SK-N-SH (cell line): ENCODE results near the gene MYO15A. TPM values are rescaled to one million over a fixed set of nuclear protein-coding genes. Genes with fewer than 3 reads are reported as not detected.

ENCODE experiments used
- CTCF ChIA-PET: fragments of 300-600, 350-600 bp; formaldehyde crosslinking; extraction: SDS; loops from one replicate; lab custom pipeline; 2021; lab: Yijun Ruan, JAX
- POLR2A ChIA-PET: fragments of 350-600 bp; sonication (Branson Sonifier 250); formaldehyde crosslinking; extraction: SDS; loops from one replicate; lab custom pipeline; 2020; ENCODE audit warnings: antibody characterized with exemption, inconsistent platforms; lab: Yijun Ruan, JAX
- DNase-seq: peaks from one replicate; pipeline ENCODE4 v3.0.0; 2012
- H2AFZ ChIP-seq: fragments of 200-600 bp; sonication (generic); 2 replicates; pipeline ENCODE4 v1.8.1; 2016; ENCODE audit warnings: antibody characterized with exemption, mild to moderate bottlenecking, low read depth
- H3F3A ChIP-seq: fragments of 200-600 bp; sonication (generic); replicated peaks from 2 replicates; pipeline ENCODE3; 2016; ENCODE audit warnings: antibody characterized with exemption, mild to moderate bottlenecking; ENCODE audit not compliant: insufficient read depth
- H3K27ac ChIP-seq, 2 experiments: fragments of 200-500 bp in 1 of 2; fragments of 200-600 bp in 1 of 2; sonication (Bioruptor generic) in 1 of 2; sonication (generic), shearing (Covaris generic) in 1 of 2; 2 replicates each; pipeline versions ENCODE4 v1.5.1 to v1.6.1; 2014 to 2016; ENCODE audit warnings: low read depth in 2 of 2, inconsistent platforms in 1 of 2, low read length in 1 of 2, mild to moderate bottlenecking in 1 of 2, mixed read lengths in 1 of 2
- H3K27me3 ChIP-seq: fragments of 200-600 bp; sonication (generic), shearing (Covaris generic); 2 replicates; pipeline ENCODE4 v1.6.1; 2016; ENCODE audit warnings: mixed run types; ENCODE audit not compliant: insufficient read depth
- H3K36me3 ChIP-seq, 2 experiments: fragments of 200-500 bp in 1 of 2; fragments of 200-600 bp in 1 of 2; sonication (Bioruptor generic) in 1 of 2; sonication (generic) in 1 of 2; replicated peaks in 1 of 2; 2 replicates each; pipeline versions ENCODE3 to v1.5.1; 2014 to 2016; ENCODE audit warnings: low read length in 1 of 2, mild to moderate bottlenecking in 1 of 2; ENCODE audit not compliant: insufficient read depth in 2 of 2, control insufficient read depth in 1 of 2
- H3K4me1 ChIP-seq, 2 experiments: fragments of 200-500 bp in 1 of 2; fragments of 200-600 bp in 1 of 2; sonication (Bioruptor generic) in 1 of 2; sonication (generic), shearing (Covaris generic) in 1 of 2; 2 replicates each; pipeline versions ENCODE4 v1.5.1 to v1.6.1; 2014 to 2016; ENCODE audit warnings: low read depth in 1 of 2, low read length in 1 of 2, mixed run types in 1 of 2; ENCODE audit not compliant: insufficient read depth in 2 of 2, control insufficient read depth in 1 of 2
- H3K4me2 ChIP-seq: fragments of 200-600 bp; sonication (generic), shearing (Covaris generic); 2 replicates; pipeline ENCODE4 v1.6.1; 2017; ENCODE audit warnings: mixed run types
- H3K4me3 ChIP-seq, 2 experiments: fragments of 200-500 bp in 1 of 2; fragments of 200-600 bp in 1 of 2; sonication (Bioruptor generic) in 1 of 2; sonication (generic), shearing (Covaris generic) in 1 of 2; 2 replicates each; pipeline versions ENCODE4 v1.5.1 to v1.8.1; 2014 to 2016; ENCODE audit warnings: low read depth in 2 of 2, inconsistent platforms in 1 of 2, low read length in 1 of 2, mild to moderate bottlenecking in 1 of 2, mixed read lengths in 1 of 2, moderate library complexity in 1 of 2
- H3K79me2 ChIP-seq: fragments of 200-600 bp; sonication (generic); 2 replicates; pipeline ENCODE4 v1.8.1; 2017; ENCODE audit warnings: mild to moderate bottlenecking; ENCODE audit not compliant: insufficient read depth
- H3K9ac ChIP-seq: fragments of 200-600 bp; sonication (generic); 2 replicates; pipeline ENCODE4 v1.6.1; 2017; ENCODE audit warnings: mixed run types
- H3K9me2 ChIP-seq: fragments of 200-600 bp; sonication (generic); 2 replicates; pipeline ENCODE4 v1.6.1; 2017; ENCODE audit warnings: mixed run types
- H3K9me3 ChIP-seq: fragments of 200-600 bp; sonication (generic); 2 replicates; pipeline ENCODE4 v1.6.1; 2017; ENCODE audit warnings: mixed run types, mild to moderate bottlenecking, moderate library complexity
- H4K20me1 ChIP-seq: fragments of 200-600 bp; sonication (generic); 2 replicates; pipeline ENCODE4 v1.6.1; 2017; ENCODE audit warnings: mild to moderate bottlenecking, mixed run types; ENCODE audit not compliant: insufficient read depth
- CHD2 ChIP-seq: fragments of 150-350 bp; IDR thresholded peaks from 2 replicates; pipeline ENCODE4 v1.6.1; 2018; ENCODE audit warnings: low read length; ENCODE audit not compliant: partially characterized antibody
- ELF1 ChIP-seq: IDR thresholded peaks from 2 replicates; pipeline ENCODE4 v1.4.0; 2012
- EP300 ChIP-seq, 2 experiments: IDR thresholded peaks; 2 replicates each; pipeline versions ENCODE4 v1.4.0 to v1.6.1; 2012; ENCODE audit warnings: borderline replicate concordance in 1 of 2, low read depth in 1 of 2, low read length in 1 of 2
- EZH2phosphoT487 ChIP-seq: fragments of 200-600 bp; sonication (generic); IDR thresholded peaks from 2 replicates; pipeline ENCODE4 v1.6.1; 2017; ENCODE audit warnings: low read depth, mixed run types, mild to moderate bottlenecking, antibody characterized with exemption, moderate library complexity, borderline replicate concordance
- FOSL2 ChIP-seq: IDR thresholded peaks from 2 replicates; pipeline ENCODE4 v1.4.0; 2012; ENCODE audit warnings: low read depth, mild to moderate bottlenecking, moderate library complexity, borderline replicate concordance
- FOXM1 ChIP-seq: IDR thresholded peaks from 2 replicates; pipeline ENCODE4 v1.4.0; 2012; ENCODE audit warnings: low read depth, mild to moderate bottlenecking
- GABPA ChIP-seq: IDR thresholded peaks from 2 replicates; pipeline ENCODE4 v1.4.0; 2012; ENCODE audit warnings: low read depth, mild to moderate bottlenecking
- JUND ChIP-seq: IDR thresholded peaks from 2 replicates; pipeline ENCODE4 v1.4.0; 2012
- MEF2A ChIP-seq: IDR thresholded peaks from 2 replicates; pipeline ENCODE4 v1.4.0; 2012; ENCODE audit warnings: low read depth, borderline replicate concordance
- MXI1 ChIP-seq: IDR thresholded peaks from 2 replicates; pipeline ENCODE4 v1.6.1; 2012; ENCODE audit warnings: mild to moderate bottlenecking, low read depth, low read length, improper control_type of control experiment
- NRF1 ChIP-seq: IDR thresholded peaks from 2 replicates; pipeline ENCODE4 v1.6.1; 2012; ENCODE audit warnings: low read depth, mild to moderate bottlenecking, low read length
- POLR2AphosphoS5 ChIP-seq: IDR thresholded peaks from 2 replicates; pipeline ENCODE4 v1.6.1; 2012; ENCODE audit warnings: low read depth, low read length
- RAD21 ChIP-seq: IDR thresholded peaks from 2 replicates; pipeline ENCODE4 v1.6.1; 2012; ENCODE audit warnings: mild to moderate bottlenecking, low read length
- RFX5 ChIP-seq: IDR thresholded peaks from 2 replicates; pipeline ENCODE4 v1.6.1; 2012; ENCODE audit warnings: mild to moderate bottlenecking, improper control_type of control experiment, low read length
- RXRA ChIP-seq: IDR thresholded peaks from 2 replicates; pipeline ENCODE4 v1.4.0; 2012; ENCODE audit warnings: low read depth, mild to moderate bottlenecking, borderline replicate concordance
- SMC3 ChIP-seq: IDR thresholded peaks from 2 replicates; pipeline ENCODE4 v1.6.1; 2012; ENCODE audit warnings: low read depth, low read length, improper control_type of control experiment
- WGBS: methylation state at CpG from one replicate; pipeline ENCODE4 v1.1.6; 2017; ENCODE audit warnings: low lambda C conversion rate; 5-methylcytosine and 5-hydroxymethylcytosine counted together
- polyA plus RNA-seq, 3 experiments: library from polyadenylated mRNA; depleted of rRNA; stranded (reverse); fragments of >200 nt; gene quantifications; 2 replicates each; pipeline ENCODE4 v1.2.3, GENCODE V29; 2012
- TF ChIP-seq, protein P1 (sequence below): fragments of 150-350 bp; IDR thresholded peaks from 2 replicates; pipeline ENCODE4 v1.6.1; 2017; ENCODE audit warnings: antibody characterized with exemption, low read length, low read depth, borderline replicate concordance
- TF ChIP-seq, protein P2 (sequence below): fragments of 150-350 bp; IDR thresholded peaks from 2 replicates; pipeline ENCODE4 v1.6.1; 2016; ENCODE audit warnings: mild to moderate bottlenecking, low read depth, low read length
- TF ChIP-seq, protein P3 (sequence below): IDR thresholded peaks from 2 replicates; pipeline ENCODE4 v1.4.0; 2012; ENCODE audit warnings: low read depth
- TF ChIP-seq, protein P4 (sequence below): fragments of 200-600 bp; sonication (generic); IDR thresholded peaks from 2 replicates; pipeline ENCODE4 v1.6.1; 2017; ENCODE audit warnings: antibody characterized with exemption, mild to moderate bottlenecking, moderate library complexity

MYO15A gene
- polyA plus RNA-seq, 1 of the 3 experiments (the other 2 are of a cell fraction), result 0.43 TPM

DNA sequence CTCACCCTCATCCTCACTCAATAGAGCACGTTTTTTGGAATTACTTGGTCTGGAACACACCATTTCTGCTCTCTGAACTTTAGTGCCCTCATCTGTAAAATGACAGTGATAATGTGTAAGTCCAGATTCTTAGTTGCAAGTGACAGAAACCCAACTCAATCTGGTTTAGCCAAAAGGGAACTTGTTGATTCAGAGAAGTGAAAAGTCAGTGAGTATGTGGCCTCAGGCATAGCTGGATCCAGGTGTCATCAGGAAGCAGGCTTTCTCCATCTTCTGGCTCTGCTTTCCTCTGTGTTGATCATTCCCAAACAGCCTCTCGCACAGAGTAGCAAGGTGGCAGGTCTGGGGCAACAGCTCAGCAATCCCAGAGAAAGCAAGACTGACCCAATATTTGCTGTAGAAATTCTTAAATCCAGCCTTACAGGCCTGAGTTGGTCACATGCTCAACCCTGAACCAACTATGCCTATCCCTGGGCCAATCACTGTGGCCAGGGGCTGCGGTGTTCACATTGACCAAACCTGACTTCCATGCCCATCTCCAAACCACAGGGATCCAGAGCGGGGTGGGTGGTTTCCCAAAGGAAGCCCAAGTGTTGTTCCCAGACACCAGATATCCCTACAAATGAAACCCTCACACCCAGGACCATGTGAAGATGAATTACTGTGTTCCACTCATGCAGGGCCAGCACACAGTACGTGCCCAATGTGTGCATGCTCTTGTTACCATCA lies 51.7 kb downstream of the MYO15A start (continued):
- TF ChIP-seq, protein P1, sequence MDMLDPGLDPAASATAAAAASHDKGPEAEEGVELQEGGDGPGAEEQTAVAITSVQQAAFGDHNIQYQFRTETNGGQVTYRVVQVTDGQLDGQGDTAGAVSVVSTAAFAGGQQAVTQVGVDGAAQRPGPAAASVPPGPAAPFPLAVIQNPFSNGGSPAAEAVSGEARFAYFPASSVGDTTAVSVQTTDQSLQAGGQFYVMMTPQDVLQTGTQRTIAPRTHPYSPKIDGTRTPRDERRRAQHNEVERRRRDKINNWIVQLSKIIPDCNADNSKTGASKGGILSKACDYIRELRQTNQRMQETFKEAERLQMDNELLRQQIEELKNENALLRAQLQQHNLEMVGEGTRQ, result no peak
- no peak for TF ChIP-seq SMC3
- no peak for TF ChIP-seq JUND
- TF ChIP-seq RFX5, result no peak
- TF ChIP-seq, protein P2, sequence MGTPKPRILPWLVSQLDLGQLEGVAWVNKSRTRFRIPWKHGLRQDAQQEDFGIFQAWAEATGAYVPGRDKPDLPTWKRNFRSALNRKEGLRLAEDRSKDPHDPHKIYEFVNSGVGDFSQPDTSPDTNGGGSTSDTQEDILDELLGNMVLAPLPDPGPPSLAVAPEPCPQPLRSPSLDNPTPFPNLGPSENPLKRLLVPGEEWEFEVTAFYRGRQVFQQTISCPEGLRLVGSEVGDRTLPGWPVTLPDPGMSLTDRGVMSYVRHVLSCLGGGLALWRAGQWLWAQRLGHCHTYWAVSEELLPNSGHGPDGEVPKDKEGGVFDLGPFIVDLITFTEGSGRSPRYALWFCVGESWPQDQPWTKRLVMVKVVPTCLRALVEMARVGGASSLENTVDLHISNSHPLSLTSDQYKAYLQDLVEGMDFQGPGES, result no peak
- no peak for TF ChIP-seq RXRA

DNA sequence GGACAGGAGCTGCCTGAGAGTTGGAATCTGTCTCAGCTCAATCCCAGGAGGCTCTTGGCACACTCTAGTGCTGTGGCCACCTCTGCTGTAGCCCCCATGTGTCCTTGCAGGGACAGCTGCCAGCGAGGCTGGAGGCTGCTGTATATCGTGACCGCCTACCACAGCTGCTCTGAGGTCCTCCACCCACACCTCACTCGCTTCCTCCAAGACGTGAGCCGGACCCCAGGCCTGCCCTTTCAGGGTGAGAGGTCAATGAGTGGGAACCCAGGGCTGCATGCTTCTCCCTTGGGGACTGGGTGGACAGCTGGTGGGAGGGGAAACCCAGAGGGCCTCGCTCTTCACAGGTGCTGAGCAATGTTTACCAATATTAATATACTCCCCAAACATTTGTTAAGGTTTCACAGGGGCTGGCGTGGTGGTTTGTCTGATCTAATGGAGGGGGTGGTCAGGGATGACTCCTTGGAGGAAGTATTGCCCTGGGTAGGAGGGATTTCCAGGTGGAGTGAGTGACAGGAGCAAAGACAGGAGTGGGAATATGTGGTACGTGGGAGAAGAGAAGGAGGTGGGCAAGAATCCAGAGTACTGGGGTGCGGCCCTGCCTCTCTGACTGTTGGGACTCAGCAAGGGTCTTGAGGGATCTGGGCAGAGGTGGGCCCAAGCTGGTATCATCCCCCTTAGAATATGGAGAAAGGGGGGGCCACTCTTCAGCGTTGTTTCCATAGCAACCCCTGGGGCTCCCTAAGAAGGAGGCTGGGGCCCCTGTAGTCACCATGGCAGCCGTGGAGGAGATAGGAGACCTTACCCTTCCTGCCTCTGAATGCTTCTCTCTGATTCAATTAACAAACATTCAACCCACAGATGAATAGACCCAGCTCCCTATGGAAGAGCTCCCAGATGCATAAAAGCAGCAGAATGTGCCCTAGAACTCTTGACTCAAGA lies 52.9 kb downstream of the MYO15A start:
- CTCF ChIA-PET, result interaction anchor here (0.8 to 1.8 kb wide), 2 partner anchors 11 to 21 kb away, joined by 3 to 4 read pairs; no protein-coding TSS in a partner anchor

More for the DNA sequence above, 52.9 kb downstream of the MYO15A start:
- POLR2A ChIA-PET, result interaction anchor here (1.0 kb wide), 1 partner anchor 22 kb away, joined by 5 read pairs; the partner anchor contains the start of gene ALKBH5
- Histone ChIP-seq H3K79me2 (no peaks in the 10 kb centered on the region), H3K9ac (no peak overlapping the region), H4K20me1 (no peaks in the 10 kb centered on the region), H3K4me3 (no peak overlapping the region), H3K36me3 (no peaks in the 10 kb centered on the region), H3F3A (no peaks in the 10 kb centered on the region), H3K9me3 (no peaks in the 10 kb centered on the region), H3K4me1 (peaks cover 4 to 5% of the 10 kb centered on the region in 2 experiments; a peak in 1 of 4 replicates), H3K9me2 (no peaks in the 10 kb centered on the region), H2AFZ (no peak overlapping the region), H3K27me3 (no peaks in the 10 kb centered on the region), H3K27ac (no peak overlapping the region), H3K4me2 (no peak overlapping the region)
- no peak for DNase-seq
- TF ChIP-seq RXRA, result no peak
- TF ChIP-seq, protein P1, result no peak
- TF ChIP-seq FOXM1, result no peak
- TF ChIP-seq, protein P3, sequence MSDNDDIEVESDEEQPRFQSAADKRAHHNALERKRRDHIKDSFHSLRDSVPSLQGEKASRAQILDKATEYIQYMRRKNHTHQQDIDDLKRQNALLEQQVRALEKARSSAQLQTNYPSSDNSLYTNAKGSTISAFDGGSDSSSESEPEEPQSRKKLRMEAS, result no peak
- TF ChIP-seq, protein P4, sequence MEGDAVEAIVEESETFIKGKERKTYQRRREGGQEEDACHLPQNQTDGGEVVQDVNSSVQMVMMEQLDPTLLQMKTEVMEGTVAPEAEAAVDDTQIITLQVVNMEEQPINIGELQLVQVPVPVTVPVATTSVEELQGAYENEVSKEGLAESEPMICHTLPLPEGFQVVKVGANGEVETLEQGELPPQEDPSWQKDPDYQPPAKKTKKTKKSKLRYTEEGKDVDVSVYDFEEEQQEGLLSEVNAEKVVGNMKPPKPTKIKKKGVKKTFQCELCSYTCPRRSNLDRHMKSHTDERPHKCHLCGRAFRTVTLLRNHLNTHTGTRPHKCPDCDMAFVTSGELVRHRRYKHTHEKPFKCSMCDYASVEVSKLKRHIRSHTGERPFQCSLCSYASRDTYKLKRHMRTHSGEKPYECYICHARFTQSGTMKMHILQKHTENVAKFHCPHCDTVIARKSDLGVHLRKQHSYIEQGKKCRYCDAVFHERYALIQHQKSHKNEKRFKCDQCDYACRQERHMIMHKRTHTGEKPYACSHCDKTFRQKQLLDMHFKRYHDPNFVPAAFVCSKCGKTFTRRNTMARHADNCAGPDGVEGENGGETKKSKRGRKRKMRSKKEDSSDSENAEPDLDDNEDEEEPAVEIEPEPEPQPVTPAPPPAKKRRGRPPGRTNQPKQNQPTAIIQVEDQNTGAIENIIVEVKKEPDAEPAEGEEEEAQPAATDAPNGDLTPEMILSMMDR, result no peak
- no peak for TF ChIP-seq EP300 (IDR thresholded peaks at IDR 0.05; ENCODE audit: borderline replicate concordance in 1 of 2, low read depth in 1 of 2, low read length in 1 of 2)
- TF ChIP-seq NRF1, result no peak
- no peak for TF ChIP-seq ELF1
- TF ChIP-seq MEF2A, result no peak
- no peak for TF ChIP-seq GABPA
- TF ChIP-seq RAD21, result no peak
- TF ChIP-seq SMC3, result no peak
- no peak for TF ChIP-seq RFX5
- TF ChIP-seq EZH2phosphoT487, result no peak
- TF ChIP-seq POLR2AphosphoS5, result no peak
- no peak for TF ChIP-seq MXI1
- no peak for TF ChIP-seq CHD2
- no peak for TF ChIP-seq JUND
- no peak for TF ChIP-seq FOSL2
- WGBS, result 77% methylated on average over 8 of the region's 12 CpGs
